HG03039 (cell line): ENCODE results near the gene TP63.
"Not testable (repeated sequence)": the region's sequence is repeated elsewhere in the genome, so short reads cannot be mapped to it uniquely, and the experiment has no call there.

Experiments used
- ATAC-seq: cut with Tn5 transposase; IDR thresholded peaks from one replicate; pipeline ENCODE4 v1.9.1; 2021; ENCODE audit warnings: mild to moderate bottlenecking, moderate library complexity; ENCODE audit not compliant: unreplicated experiment

Gene TP63

GRCh38 chr3:189720736-189721417 lies 89.7 kb downstream of the TP63 start:
- no peak for ATAC-seq

DNA sequence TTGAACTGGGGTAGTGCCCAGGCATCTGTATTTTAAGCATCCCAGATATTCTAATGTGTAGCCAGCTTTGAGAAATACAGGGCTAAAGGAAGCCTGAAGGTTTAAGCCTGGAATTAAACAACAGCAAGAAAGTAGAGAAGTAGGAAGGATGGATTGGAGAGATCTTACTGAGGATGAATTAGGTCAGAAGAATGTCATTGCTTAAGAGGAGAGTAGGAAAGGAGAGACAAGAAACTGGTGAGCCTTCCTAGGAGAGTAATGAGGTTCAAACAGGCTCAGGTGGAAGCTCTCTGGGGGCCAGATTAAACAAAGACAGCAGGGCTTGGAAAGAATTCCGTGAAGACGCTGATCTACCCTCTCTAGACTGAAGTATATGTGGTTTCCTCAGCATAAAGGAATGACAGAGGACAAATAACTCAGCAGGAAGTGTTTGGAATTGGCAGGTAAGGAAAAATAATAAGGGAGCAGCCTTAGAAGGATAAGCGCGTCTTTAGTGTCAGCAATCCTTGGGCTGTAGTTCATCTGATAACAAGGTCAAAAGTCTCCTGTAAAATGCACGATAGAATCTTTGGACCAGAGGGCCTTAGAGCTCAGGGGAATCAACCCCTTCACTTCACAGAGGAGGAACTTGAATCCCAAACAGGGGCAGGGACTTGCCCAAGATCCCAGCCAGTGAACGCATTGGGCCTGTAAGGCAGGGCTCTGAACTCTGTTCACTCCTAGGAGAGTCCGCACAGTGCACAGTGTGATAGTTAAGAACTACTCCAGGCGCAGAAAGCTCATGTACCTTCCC lies 90.9 kb downstream of the TP63 start:
- no peak for ATAC-seq

GRCh38 chr3:189724356-189724755 lies 93.2 kb downstream of the TP63 start:
- no peak for ATAC-seq

GRCh38 chr3:189726277-189726676 lies 95.1 kb downstream of the TP63 start:
- no peak for ATAC-seq

- no peak for ATAC-seq
Measured at GRCh38 chr3:189727158-189727557, 96.0 kb downstream of the TP63 start.

- no peak for ATAC-seq
Measured at GRCh38 chr3:189727898-189728297, 96.7 kb downstream of the TP63 start.

- ATAC-seq, result no peak
Measured at GRCh38 chr3:189728915-189729314, 97.7 kb downstream of the TP63 start.

DNA sequence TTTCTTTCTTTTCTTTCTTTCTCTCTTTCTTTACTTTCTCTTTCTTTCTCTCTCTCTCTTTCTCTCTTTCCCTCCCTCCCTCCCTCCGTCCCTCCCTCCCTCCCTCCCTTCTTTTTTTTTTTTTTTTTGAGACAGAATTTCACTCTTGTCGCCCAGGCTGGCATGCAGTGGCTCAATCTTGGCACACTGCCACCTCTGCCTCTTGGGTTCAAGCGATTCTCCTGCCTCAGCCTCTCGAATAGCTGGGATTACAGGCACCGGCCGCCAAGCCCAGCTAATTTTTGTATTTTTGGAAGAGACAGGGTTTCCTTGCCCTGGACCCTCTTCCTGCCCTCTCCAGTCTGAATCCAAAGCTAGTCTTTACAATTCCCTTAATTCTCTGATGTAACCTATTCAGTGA lies 102.9 kb downstream of the TP63 start:
- ATAC-seq, result no peak

DNA sequence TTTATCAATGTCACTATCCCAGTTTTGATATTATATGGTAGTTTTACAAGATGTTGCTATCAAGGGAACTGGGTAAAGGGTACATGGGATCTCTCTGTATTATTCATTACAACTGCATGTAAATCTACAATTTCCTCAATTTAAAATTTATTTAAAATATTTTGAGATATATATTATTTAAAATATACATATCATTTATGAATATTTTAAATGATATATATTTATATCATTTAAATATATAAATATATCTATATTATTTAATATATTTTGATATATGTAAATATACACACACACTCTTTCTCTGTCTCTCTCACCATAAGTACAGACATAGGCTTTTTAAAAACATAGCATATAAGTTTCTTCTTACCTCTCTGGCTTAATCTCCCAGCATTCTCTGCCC lies 104.7 kb downstream of the TP63 start:
- no peak for ATAC-seq

DNA sequence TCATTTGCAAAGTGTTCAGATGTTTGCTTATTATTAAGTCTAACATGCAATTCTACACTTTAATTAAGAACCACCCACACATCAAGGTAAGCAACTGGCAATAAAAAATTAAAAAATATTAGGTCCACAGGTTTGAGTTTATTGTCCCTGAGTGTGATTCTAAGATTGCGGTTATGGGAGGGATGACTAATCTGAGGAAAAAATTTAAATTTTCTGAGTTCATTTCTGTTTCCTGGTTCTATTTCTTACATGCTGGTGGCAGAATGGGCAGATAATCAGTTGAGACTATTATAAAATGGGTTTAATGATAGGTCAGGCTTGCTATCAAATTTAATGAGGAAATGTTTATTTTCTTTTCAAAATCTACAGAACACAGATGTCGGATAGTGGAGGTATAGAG lies 105.9 kb downstream of the TP63 start:
- ATAC-seq, result no peak

DNA sequence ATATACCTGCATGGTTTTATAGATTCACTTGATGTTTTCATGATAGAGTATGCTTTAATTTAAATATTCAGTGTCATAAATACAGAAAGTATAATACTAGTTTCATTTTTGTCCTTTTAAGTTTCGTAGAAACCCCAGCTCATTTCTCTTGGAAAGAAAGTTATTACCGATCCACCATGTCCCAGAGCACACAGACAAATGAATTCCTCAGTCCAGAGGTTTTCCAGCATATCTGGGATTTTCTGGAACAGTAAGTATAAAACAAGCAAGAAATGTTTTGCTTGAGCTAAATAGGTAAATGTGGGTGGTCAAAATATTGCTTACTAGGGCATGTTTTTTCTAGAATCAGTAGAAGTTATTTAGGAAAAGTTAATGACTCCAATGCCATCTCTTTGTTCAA lies 106.4 kb downstream of the TP63 start:
- no peak for ATAC-seq

GRCh38 chr3:189739378-189739777 lies 108.2 kb downstream of the TP63 start:
- ATAC-seq, result no peak

GRCh38 chr3:189740156-189740555 lies 109.0 kb downstream of the TP63 start:
- no peak for ATAC-seq

GRCh38 chr3:189744235-189744634 lies 113.0 kb downstream of the TP63 start:
- ATAC-seq, result no peak

DNA sequence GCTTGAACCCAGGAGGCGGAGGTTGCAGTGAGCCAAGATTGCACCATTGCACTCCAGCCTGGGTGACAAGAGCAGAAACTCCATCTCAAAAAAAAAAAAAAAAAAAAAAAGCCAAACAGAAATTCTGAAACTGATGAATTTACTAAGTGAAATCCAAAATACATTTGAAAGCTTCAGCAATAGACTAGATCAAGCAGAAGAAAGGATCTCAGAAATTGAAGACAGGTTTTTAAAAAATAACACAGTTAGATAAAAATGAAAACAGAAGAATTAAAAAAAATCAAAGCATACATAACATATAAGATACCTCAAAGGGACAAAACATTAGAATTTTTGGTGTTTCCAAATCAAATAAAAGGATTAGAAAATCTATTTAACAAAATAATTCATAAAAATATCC lies 114.4 kb downstream of the TP63 start:
- ATAC-seq, result no peak

DNA sequence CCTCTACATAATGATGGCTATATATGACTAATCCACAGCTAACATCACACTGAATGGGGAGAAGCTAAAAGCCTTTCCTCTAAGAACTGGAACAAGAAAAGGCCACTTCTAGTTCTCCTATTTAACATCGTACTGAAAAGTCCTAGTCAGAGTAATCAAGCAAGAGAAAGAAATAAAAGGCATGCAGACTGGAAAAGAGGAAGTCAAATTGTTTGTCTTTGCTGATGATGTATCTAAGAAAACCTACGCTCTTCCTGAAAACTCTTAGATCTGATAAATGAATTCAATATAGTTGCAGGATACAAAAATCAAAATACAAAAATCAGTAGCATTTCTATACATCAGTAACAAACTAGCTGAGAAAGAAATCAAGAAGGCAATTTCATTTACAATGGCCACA lies 116.9 kb downstream of the TP63 start:
- no peak for ATAC-seq

DNA sequence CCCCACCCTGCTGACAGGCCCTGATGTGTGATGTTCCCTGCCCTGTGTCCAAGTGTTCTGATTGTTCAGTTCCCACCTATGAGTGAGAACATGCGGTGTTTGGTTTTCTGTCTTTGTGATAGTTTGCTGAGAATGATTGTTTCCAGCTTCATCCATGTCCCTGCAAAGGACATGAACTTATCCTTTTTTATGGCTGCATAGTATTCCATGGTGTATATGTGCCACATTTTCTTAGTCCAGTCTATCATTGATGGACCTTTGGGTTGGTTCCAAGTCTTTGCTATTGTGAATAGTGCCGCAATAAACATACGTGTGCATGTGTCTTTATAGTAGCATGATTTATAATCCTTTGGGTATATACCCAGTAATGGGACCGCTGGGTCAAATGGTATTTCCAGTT lies 119.8 kb downstream of the TP63 start:
- not testable (repeated sequence) for ATAC-seq

DNA sequence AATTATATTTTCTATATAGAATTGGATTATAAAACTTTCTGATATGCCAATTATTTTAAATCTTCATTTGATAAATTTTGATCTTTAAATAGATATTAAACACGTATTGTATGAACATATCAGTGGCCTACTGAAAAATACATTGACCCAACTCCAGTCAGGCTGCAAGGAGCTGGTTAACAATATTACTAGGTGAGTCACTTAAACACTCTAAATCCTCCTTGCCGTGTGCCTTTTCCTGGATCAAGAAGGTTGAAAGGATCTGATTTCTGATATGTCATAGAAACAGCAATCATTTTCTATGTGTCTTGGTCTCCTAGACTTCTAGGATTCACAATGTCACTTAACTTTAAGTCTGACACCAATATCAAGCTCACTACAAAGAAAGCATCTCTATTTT lies 123.2 kb downstream of the TP63 start:
- no peak for ATAC-seq

DNA sequence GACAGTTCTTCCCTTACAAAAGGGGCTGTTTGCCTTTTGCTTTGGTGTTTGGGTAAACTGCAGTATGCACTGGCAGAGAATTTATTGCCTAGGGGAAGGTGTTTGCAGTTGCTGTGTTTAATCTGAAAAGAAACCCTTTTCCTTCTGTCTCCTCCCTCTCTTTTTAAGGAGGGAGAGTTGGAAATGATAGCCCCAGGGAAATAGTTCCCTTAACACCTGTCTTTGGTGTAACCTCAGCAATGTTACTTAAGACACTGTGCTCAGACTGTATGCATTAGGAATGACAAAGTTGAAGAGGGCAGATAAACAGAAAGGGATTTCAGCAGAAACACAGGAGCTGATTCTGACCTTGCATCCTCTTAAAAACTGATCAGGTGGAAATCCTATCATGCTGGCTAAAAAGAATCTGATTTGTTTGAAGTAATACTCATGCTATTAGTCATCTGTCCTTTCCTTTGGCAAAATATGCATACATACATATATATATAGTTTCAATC lies 125.4 kb downstream of the TP63 start:
- ATAC-seq, result no peak

GRCh38 chr3:189758186-189758585 lies 127.0 kb downstream of the TP63 start:
- ATAC-seq, result no peak

DNA sequence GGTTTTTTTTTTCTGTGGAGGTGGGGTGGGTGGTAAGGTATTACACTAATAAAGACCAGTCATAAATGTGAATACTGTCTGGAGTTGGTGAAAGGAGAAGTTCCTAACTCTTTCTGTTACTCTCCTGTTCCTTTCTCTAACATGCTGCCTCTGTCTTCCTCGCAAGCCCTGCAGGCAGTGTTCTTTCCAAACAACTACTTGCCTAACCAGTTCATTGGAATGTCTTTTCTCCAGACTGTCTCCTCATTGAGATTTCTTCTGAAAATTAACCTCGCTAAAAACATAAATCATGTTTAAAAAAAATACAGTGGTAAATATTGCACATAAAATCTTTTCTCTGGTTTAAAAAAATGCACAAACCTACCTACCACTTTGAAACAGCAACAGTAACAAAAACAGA lies 135.2 kb downstream of the TP63 start:
- ATAC-seq, result no peak

- no peak for ATAC-seq
Measured at GRCh38 chr3:189771842-189772450, 140.8 kb downstream of the TP63 start.
